HepG2 (cell line): ENCODE measurements around the gene DUS3L. TPM values are rescaled to one million over a fixed set of nuclear protein-coding genes. Genes with fewer than 3 reads are reported as not detected.
A peak's percentile ranks its signal among the peaks of the same experiment; 100 is the strongest.

Experiments
- BORCS8-MEF2B ChIP-seq: sonication (generic); formaldehyde crosslinking; IDR thresholded peaks from 2 replicates; pipeline ENCODE4 v1.8.0; 2022; ENCODE audit warnings: mild to moderate bottlenecking, missing genetic modification reagents
- ERF ChIP-seq: IDR thresholded peaks from 2 replicates; pipeline ENCODE4 v1.6.1; 2018; ENCODE audit warnings: missing biosample characterization, missing genetic modification reagents
- HDAC2 ChIP-seq: sonication (generic); formaldehyde crosslinking; IDR thresholded peaks from 2 replicates; pipeline ENCODE4 v1.4.0; 2020; ENCODE audit warnings: missing genetic modification reagents
- HOXA3 ChIP-seq: sonication (generic); formaldehyde crosslinking; IDR thresholded peaks from 2 replicates; pipeline ENCODE4 v1.5.0; 2020; ENCODE audit warnings: missing genetic modification reagents
- HOXA5 ChIP-seq: sonication (generic); formaldehyde crosslinking; IDR thresholded peaks from 2 replicates; pipeline ENCODE4 v1.4.0; 2020; ENCODE audit warnings: missing genetic modification reagents
- KDM6A ChIP-seq: IDR thresholded peaks from 2 replicates; pipeline ENCODE4 v1.6.1; 2016; ENCODE audit warnings: low read depth
- NR2F6 ChIP-seq, 2 experiments: IDR thresholded peaks; 2 replicates each; pipeline ENCODE4 v1.6.1; 2016; ENCODE audit warnings: antibody characterized with exemption in 1 of 2, mild to moderate bottlenecking in 1 of 2
- PCBP1 ChIP-seq: fragments of 200-400 bp; formaldehyde crosslinking; IDR thresholded peaks from 2 replicates; pipeline ENCODE4 v1.6.1; 2017; ENCODE audit warnings: mild to moderate bottlenecking, low read depth, low read length, borderline replicate concordance
- PHF5A ChIP-seq: IDR thresholded peaks from one replicate; pipeline ENCODE4 v1.6.1; 2018; ENCODE audit warnings: low read depth, missing genetic modification reagents; ENCODE audit not compliant: unreplicated experiment
- PRDM10 ChIP-seq: sonication (generic); formaldehyde crosslinking; IDR thresholded peaks from 2 replicates; pipeline ENCODE4 v1.4.0; 2020; ENCODE audit warnings: low read depth, missing genetic modification reagents
- RAD21 ChIP-seq: fragments of 450-650 bp; formaldehyde crosslinking; IDR thresholded peaks from 2 replicates; pipeline ENCODE4 v1.5.0; 2020; ENCODE audit warnings: mild to moderate bottlenecking
- RCOR2 ChIP-seq: IDR thresholded peaks from 2 replicates; pipeline ENCODE4 v1.6.1; 2016; ENCODE audit warnings: missing biosample characterization, missing genetic modification reagents
- SALL2 ChIP-seq: sonication (generic); formaldehyde crosslinking; IDR thresholded peaks from 2 replicates; pipeline ENCODE4 v1.8.1; 2023; ENCODE audit warnings: mild to moderate bottlenecking, missing genetic modification reagents, inconsistent platforms
- TEAD3 ChIP-seq: optimal IDR thresholded peaks from 2 replicates; pipeline ENCODE3; 2016; ENCODE audit warnings: borderline replicate concordance
- ZBTB21 ChIP-seq: sonication (generic); formaldehyde crosslinking; IDR thresholded peaks from 2 replicates; pipeline ENCODE4 v1.4.0; 2020; ENCODE audit warnings: missing genetic modification reagents
- ZMYM2 ChIP-seq: sonication (generic); formaldehyde crosslinking; IDR thresholded peaks from 2 replicates; pipeline ENCODE4 v1.8.0; 2022; ENCODE audit warnings: mild to moderate bottlenecking, missing genetic modification reagents
- ZSCAN5A ChIP-seq: sonication (generic); formaldehyde crosslinking; IDR thresholded peaks from 2 replicates; pipeline ENCODE4 v1.8.0; 2022; ENCODE audit warnings: mild to moderate bottlenecking, missing genetic modification reagents, borderline replicate concordance
- polyA plus RNA-seq, 8 experiments: library from polyadenylated mRNA; depleted of rRNA in 3 of 8; stranded (reverse) in 7 of 8; unstranded in 1 of 8; fragments of >200 nt; fragmentation: Illumina TruSeq in 4 of 8; extraction: Trizol in 4 of 8; gene quantifications; 2 replicates each; pipeline versions ENCODE4 v1.2.1 to v1.2.3, GENCODE V29; 2011 to 2016; ENCODE audit warnings: low read depth in 4 of 8, missing spikeins in 1 of 8, mixed read lengths in 1 of 8; ENCODE audit not compliant: insufficient read depth in 1 of 8
- total RNA-seq, 5 experiments: library from RNA; depleted of rRNA; stranded (reverse); fragments of >200 nt; fragmentation: Illumina TruSeq; extraction: Trizol; gene quantifications; 2 replicates each; pipeline ENCODE4 v1.2.3, GENCODE V29; 2016; ENCODE audit warnings: low read depth in 1 of 5
- TF ChIP-seq, protein P1 (sequence below): sonication (generic); formaldehyde crosslinking; IDR thresholded peaks from 2 replicates; pipeline ENCODE4 v1.8.1; 2023; ENCODE audit warnings: mild to moderate bottlenecking, moderate library complexity, missing genetic modification reagents
- TF ChIP-seq, protein P2 (sequence below): sonication (generic); formaldehyde crosslinking; IDR thresholded peaks from 2 replicates; pipeline ENCODE4 v1.4.0; 2020; ENCODE audit warnings: missing genetic modification reagents, borderline replicate concordance
- TF ChIP-seq, protein P3 (sequence below): IDR thresholded peaks from 2 replicates; pipeline ENCODE4 v1.6.1; 2016; ENCODE audit warnings: low read depth, control low read depth

DUS3L gene
- total and polyA plus RNA-seq, 2 of the 13 experiments (the other 11 are each of a cell fraction or from before 2014, with no cell fraction given), result 13.3 to 25.1 TPM

- TF ChIP-seq TEAD3 (peak; percentile 24), ERF (CRISPR knock-in tag) (peak; percentile 50; the same call in 1 of the 2 replicates), KDM6A (CRISPR knock-in tag) (0 out of 2 replicates have a peak, but pooled peaks have one; percentile 7), ZBTB21 (CRISPR knock-in tag) (no peak), RCOR2 (CRISPR knock-in tag) (0 out of 2 replicates have a peak, but pooled peaks have one; percentile 48), HDAC2 (CRISPR knock-in tag) (peak; percentile 85), BORCS8-MEF2B (CRISPR knock-in tag) (0 out of 2 replicates have a peak, but pooled peaks have one; percentile 69), RAD21 (CRISPR knock-in tag) (peak; percentile 55), HOXA5 (peak; percentile 80), ZMYM2 (CRISPR knock-in tag) (peak; percentile 20; the same call in 1 of the 2 replicates), PCBP1 (0 out of 2 replicates have a peak, but pooled peaks have one; percentile 18), PRDM10 (CRISPR knock-in tag) (peak; percentile 80), HOXA3 (CRISPR knock-in tag) (peak; percentile 77), NR2F6 (IDR thresholded peaks at IDR 0.05) (peak; percentile 67), NR2F6 (CRISPR knock-in tag; IDR thresholded peaks at IDR 0.05) (peak; percentile 88), SALL2 (peak; percentile 10; the same call in 1 of the 2 replicates), ZSCAN5A (CRISPR knock-in tag) (0 out of 2 replicates have a peak, but pooled peaks have one; percentile 38), PHF5A (CRISPR knock-in tag) (peak; percentile 58)
- TF ChIP-seq, protein P1, sequence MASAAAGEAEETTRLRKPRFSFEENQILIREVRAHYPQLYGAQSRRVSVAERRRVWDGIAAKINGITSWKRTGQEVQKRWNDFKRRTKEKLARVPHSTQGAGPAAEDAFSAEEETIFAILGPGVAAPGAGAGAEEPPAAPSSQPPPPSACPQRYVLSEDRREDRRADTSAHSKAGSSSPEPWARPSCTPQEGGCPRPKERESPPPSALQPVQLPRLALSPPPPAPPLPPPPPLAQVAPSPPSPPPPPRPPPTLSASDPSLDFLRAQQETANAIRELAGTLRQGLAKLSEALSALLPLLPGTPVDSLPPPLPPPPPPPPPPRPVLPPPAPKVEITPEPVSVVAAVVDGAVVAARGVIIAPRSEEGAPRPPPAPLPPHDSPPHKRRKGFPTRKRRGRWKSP (CRISPR knock-in tag), result 0 out of 2 replicates have a peak, but pooled peaks have one; percentile 51
- TF ChIP-seq, protein P2, sequence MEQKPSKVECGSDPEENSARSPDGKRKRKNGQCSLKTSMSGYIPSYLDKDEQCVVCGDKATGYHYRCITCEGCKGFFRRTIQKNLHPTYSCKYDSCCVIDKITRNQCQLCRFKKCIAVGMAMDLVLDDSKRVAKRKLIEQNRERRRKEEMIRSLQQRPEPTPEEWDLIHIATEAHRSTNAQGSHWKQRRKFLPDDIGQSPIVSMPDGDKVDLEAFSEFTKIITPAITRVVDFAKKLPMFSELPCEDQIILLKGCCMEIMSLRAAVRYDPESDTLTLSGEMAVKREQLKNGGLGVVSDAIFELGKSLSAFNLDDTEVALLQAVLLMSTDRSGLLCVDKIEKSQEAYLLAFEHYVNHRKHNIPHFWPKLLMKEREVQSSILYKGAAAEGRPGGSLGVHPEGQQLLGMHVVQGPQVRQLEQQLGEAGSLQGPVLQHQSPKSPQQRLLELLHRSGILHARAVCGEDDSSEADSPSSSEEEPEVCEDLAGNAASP, result peak; percentile 19; the same call in 1 of the 2 replicates
- TF ChIP-seq, protein P3, sequence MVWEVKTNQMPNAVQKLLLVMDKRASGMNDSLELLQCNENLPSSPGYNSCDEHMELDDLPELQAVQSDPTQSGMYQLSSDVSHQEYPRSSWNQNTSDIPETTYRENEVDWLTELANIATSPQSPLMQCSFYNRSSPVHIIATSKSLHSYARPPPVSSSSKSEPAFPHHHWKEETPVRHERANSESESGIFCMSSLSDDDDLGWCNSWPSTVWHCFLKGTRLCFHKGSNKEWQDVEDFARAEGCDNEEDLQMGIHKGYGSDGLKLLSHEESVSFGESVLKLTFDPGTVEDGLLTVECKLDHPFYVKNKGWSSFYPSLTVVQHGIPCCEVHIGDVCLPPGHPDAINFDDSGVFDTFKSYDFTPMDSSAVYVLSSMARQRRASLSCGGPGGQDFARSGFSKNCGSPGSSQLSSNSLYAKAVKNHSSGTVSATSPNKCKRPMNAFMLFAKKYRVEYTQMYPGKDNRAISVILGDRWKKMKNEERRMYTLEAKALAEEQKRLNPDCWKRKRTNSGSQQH, result peak; percentile 35; the same call in 1 of the 2 replicates
Observed at GRCh38 chr19:5826531-5827341, 35.8 kb upstream of the DUS3L start (continued).
